Measurements from ENCODE around the gene DSG4. TPM values are rescaled to one million over a fixed set of nuclear protein-coding genes. Genes with fewer than 3 reads are reported as not detected.

DSG4 gene
- total and polyA plus RNA-seq, 2 donors, result under 0.01 to 0.05 TPM

DNA sequence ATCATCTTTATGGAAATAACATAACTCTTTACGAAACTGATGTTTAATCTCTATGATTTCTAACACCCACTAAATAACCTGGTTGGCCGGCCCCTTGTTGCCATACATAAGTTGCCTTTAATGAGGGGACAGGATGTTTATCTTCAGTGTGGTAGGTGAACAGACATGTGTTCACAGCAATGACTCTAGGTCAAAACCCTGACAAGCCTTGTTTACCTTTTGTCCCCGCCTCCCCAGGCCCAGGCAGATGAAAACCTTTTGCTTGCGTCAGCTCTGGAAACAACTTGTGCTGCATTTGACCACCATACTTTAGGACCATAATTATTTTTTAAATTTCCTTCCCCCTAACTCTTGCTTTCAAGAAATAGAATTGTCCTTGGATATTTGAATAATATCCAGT is 2.9 kb upstream of the DSG4 start:
- no peak for DNase-seq (ENCODE audit: low read depth in 6 of 9, low spot score in 9 of 9)
- Histone ChIP-seq H3K27ac (ENCODE audit: low read depth in 1 of 2, low read length in 1 of 2) (no peak overlapping the region), H3K36me3 (ENCODE audit: control insufficient read depth in 2 of 2, insufficient read depth in 2 of 2, low read length in 1 of 2) (no peaks in the 10 kb centered on the region), H3K9me3 (ENCODE audit: control insufficient read depth in 2 of 2, insufficient read depth in 1 of 2, low read length in 1 of 2) (no peaks in the 10 kb centered on the region), H3K4me3 (ENCODE audit: low read length in 2 of 2) (no peak overlapping the region), H3K27me3 (ENCODE audit: control insufficient read depth in 2 of 2, insufficient read depth in 1 of 2, low read length in 1 of 2) (no peaks in the 10 kb centered on the region), H3K4me1 (ENCODE audit: control insufficient read depth in 2 of 2, insufficient read depth in 2 of 2, low read length in 2 of 2) (no peaks in the 10 kb centered on the region)
- WGBS, result 94% methylated on average over 4 of the region's 4 CpGs

DNA sequence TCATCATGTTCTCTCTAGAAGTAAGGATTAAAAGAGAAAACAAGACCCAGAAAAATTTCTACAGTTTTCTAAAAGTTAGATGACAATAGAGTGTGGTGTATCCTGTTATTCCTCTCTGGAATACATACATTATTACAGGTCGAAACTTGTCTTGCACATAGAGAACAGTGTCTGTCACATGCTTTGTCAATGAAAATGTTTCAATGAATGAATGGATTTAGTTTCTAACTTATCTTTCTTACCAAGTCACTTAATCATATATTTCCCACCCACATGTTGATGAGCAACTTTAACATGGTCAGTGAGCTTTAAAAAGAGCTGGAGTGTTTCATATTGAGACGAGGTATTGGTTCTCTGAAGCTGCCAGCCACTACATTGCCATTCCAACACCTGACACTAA is 4.3 kb downstream of the DSG4 start:
- no peak for DNase-seq (ENCODE audit: low read depth in 6 of 9, low spot score in 9 of 9)
- H3K4me1 ChIP-seq (ENCODE audit: control insufficient read depth in 2 of 2, insufficient read depth in 2 of 2, low read length in 2 of 2), result no peaks in the 10 kb centered on the region
- no peaks in the 10 kb centered on the region for H3K36me3 ChIP-seq (ENCODE audit: control insufficient read depth in 2 of 2, insufficient read depth in 2 of 2, low read length in 1 of 2)
- 91% methylated on average over 2 of the region's 2 CpGs for WGBS
- H3K27ac ChIP-seq (ENCODE audit: low read depth in 1 of 2, low read length in 1 of 2), result no peak overlapping the region
- no peaks in the 10 kb centered on the region for H3K9me3 ChIP-seq (ENCODE audit: control insufficient read depth in 2 of 2, insufficient read depth in 1 of 2, low read length in 1 of 2)
- no peaks in the 10 kb centered on the region for H3K27me3 ChIP-seq (ENCODE audit: control insufficient read depth in 2 of 2, insufficient read depth in 1 of 2, low read length in 1 of 2)
- H3K4me3 ChIP-seq (ENCODE audit: low read length in 2 of 2), result no peak overlapping the region

DNA sequence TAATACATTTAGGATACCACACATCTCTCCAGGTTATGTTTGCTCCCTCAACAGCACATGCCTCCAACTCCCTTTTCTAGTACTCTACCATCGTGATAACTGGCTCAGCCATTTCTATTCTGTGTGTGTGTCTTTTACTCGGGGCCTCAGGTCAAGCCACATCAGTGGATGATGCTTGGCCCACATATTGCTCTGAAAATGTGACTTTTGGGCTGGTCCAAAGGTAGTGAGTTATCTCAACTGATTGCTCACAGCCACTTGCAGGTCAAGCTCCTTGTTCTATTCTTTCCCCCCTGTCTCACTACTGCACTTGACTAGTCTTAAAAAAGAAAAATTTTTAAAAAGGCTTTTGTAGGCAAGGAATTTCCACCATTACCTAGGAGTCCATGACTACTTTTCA is 5.5 kb downstream of the DSG4 start:
- Histone ChIP-seq H3K9me3 (ENCODE audit: control insufficient read depth in 2 of 2, insufficient read depth in 1 of 2, low read length in 1 of 2) (no peaks in the 10 kb centered on the region), H3K27ac (ENCODE audit: low read depth in 1 of 2, low read length in 1 of 2) (no peak overlapping the region), H3K36me3 (ENCODE audit: control insufficient read depth in 2 of 2, insufficient read depth in 2 of 2, low read length in 1 of 2) (no peaks in the 10 kb centered on the region), H3K27me3 (ENCODE audit: control insufficient read depth in 2 of 2, insufficient read depth in 1 of 2, low read length in 1 of 2) (no peaks in the 10 kb centered on the region), H3K4me3 (ENCODE audit: low read length in 2 of 2) (no peak overlapping the region), H3K4me1 (ENCODE audit: control insufficient read depth in 2 of 2, insufficient read depth in 2 of 2, low read length in 2 of 2) (no peaks in the 10 kb centered on the region)
- 92% methylated on average over 2 of the region's 2 CpGs for WGBS
- no peak for DNase-seq (ENCODE audit: low read depth in 6 of 9, low spot score in 9 of 9)

DNA sequence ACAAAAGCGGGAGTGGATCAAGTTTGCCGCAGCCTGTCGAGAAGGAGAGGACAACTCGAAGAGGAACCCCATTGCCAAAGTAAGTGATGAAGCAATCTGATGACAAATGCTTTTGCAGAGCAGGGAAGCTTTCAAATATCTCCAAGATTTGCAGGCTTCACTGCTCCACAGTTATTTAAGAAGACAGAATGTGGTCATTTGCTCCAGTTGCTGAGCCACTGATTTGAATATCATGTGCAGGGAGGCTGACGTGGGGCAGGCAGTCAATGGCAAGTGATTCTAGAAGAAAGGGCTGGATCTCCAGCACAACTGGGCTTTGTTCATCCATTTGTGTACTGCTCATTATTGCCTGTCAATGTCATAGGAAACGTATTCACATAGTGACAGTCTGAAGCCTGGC is 10.2 kb downstream of the DSG4 start:
- H3K36me3 ChIP-seq (ENCODE audit: control insufficient read depth in 2 of 2, insufficient read depth in 2 of 2, low read length in 1 of 2), result no peaks in the 10 kb centered on the region
- WGBS, result 93% methylated on average over 6 of the region's 6 CpGs
- H3K27me3 ChIP-seq (ENCODE audit: control insufficient read depth in 2 of 2, insufficient read depth in 1 of 2, low read length in 1 of 2), result no peaks in the 10 kb centered on the region
- no peaks in the 10 kb centered on the region for H3K9me3 ChIP-seq (ENCODE audit: control insufficient read depth in 2 of 2, insufficient read depth in 1 of 2, low read length in 1 of 2)
- H3K4me1 ChIP-seq (ENCODE audit: control insufficient read depth in 2 of 2, insufficient read depth in 2 of 2, low read length in 2 of 2), result no peaks in the 10 kb centered on the region
- peak in 1 of 9 donors; percentile 3 for DNase-seq (ENCODE audit: low read depth in 6 of 9, low spot score in 9 of 9)
- H3K27ac ChIP-seq (ENCODE audit: low read depth in 1 of 2, low read length in 1 of 2), result no peak overlapping the region
- H3K4me3 ChIP-seq (ENCODE audit: low read length in 2 of 2), result no peak overlapping the region

DNA sequence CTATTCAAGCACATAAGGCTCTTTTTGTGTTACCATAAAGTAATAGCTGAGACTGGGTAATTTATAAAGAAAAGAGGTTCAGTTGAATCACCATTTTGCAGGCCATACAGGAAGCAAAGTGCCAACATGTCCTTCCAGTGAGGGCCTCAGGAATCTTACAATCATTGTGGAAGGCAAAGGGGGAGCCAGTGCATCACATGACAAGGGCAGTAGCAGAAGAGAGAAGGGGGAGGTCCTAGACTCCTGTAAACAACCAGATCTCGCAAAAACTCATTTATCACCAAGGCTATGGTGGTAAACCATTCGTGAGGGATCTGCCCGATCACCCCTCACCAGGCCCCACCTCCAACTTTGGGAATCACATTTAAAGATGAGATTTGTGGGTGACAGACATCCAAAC is 16.7 kb downstream of the DSG4 start:
- no peaks in the 10 kb centered on the region for H3K27me3 ChIP-seq (ENCODE audit: control insufficient read depth in 2 of 2, insufficient read depth in 1 of 2, low read length in 1 of 2)
- no peaks in the 10 kb centered on the region for H3K9me3 ChIP-seq (ENCODE audit: control insufficient read depth in 2 of 2, insufficient read depth in 1 of 2, low read length in 1 of 2)
- H3K4me1 ChIP-seq (ENCODE audit: control insufficient read depth in 2 of 2, insufficient read depth in 2 of 2, low read length in 2 of 2), result no peaks in the 10 kb centered on the region
- WGBS, result 96% methylated on average over 3 of the region's 3 CpGs
- H3K36me3 ChIP-seq (ENCODE audit: control insufficient read depth in 2 of 2, insufficient read depth in 2 of 2, low read length in 1 of 2), result no peaks in the 10 kb centered on the region
- H3K27ac ChIP-seq (ENCODE audit: low read depth in 1 of 2, low read length in 1 of 2), result no peak overlapping the region
- H3K4me3 ChIP-seq (ENCODE audit: low read length in 2 of 2), result no peak overlapping the region
- DNase-seq (ENCODE audit: low read depth in 6 of 9, low spot score in 9 of 9), result no peak

DNA sequence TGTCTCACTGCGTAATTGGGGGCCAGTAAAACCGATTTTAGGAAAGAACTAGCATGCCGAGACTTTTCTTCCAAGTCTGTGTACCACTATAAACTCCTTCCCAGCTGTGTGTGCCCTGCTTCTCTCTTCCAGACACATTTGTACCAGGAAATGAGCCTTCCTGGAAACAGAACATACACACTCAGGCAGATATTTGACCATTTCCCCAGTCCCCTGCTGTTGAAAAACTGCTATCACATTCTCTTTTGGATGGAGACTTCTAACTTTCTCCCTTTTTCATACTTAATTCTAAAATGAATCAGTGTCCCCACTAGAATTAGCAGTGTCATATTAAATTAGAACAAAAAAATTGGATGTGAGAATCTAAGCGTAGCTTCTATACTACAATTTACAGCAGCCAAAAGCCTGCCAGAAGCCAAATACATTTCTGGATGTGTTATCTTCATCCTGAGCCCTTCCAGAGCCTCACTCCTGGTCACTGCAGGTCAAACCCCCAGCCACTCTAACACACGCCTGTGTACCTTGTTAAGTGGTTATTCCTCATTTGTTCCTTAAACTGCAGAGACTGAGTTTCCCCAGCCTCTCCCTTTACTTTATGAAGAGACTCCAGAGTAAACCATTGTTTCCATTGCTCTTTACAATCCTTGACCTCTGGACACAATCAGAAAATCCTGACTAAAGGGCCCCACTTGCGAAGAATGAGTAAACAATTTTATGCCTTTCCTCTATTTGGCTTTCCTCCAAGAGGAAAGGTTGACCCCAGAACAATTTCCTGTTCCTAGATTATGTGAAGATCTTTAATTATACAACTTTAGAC is 20.4 kb downstream of the DSG4 start:
- no peaks in the 10 kb centered on the region for H3K36me3 ChIP-seq (ENCODE audit: control insufficient read depth in 2 of 2, insufficient read depth in 2 of 2, low read length in 1 of 2)
- no peaks in the 10 kb centered on the region for H3K27me3 ChIP-seq (ENCODE audit: control insufficient read depth in 2 of 2, insufficient read depth in 1 of 2, low read length in 1 of 2)
- no peak overlapping the region for H3K4me3 ChIP-seq (ENCODE audit: low read length in 2 of 2)
- no peak overlapping the region for H3K27ac ChIP-seq (ENCODE audit: low read depth in 1 of 2, low read length in 1 of 2)
- no peak for DNase-seq (ENCODE audit: low read depth in 6 of 9, low spot score in 9 of 9)
- no peaks in the 10 kb centered on the region for H3K9me3 ChIP-seq (ENCODE audit: control insufficient read depth in 2 of 2, insufficient read depth in 1 of 2, low read length in 1 of 2)
- no peaks in the 10 kb centered on the region for H3K4me1 ChIP-seq (ENCODE audit: control insufficient read depth in 2 of 2, insufficient read depth in 2 of 2, low read length in 2 of 2)
- WGBS, result 69% methylated on average over 6 of the region's 6 CpGs

DNA sequence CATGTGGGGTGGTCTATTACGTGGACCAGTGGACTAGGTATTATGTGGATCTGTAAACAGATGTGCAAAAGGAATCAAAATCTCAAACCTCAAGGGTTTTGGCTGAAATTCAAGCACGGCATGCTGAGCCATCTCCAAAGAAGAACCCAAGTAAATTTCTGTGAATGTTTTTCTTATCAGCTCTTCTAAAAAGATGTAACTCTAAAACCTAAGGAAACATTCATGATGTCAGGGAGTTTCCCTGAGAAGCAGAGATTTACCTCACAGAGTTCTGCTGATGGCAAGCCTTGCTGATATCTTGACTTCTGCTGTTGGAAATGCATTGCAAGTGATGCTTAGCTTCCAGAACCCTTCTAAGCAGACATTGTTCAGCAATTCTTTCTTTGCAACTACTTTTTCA is 21.6 kb downstream of the DSG4 start:
- DNase-seq (ENCODE audit: low read depth in 6 of 9, low spot score in 9 of 9), result no peak
- H3K36me3 ChIP-seq (ENCODE audit: control insufficient read depth in 2 of 2, insufficient read depth in 2 of 2, low read length in 1 of 2), result no peaks in the 10 kb centered on the region
- no peak overlapping the region for H3K4me3 ChIP-seq (ENCODE audit: low read length in 2 of 2)
- no peaks in the 10 kb centered on the region for H3K27me3 ChIP-seq (ENCODE audit: control insufficient read depth in 2 of 2, insufficient read depth in 1 of 2, low read length in 1 of 2)
- H3K9me3 ChIP-seq (ENCODE audit: control insufficient read depth in 2 of 2, insufficient read depth in 1 of 2, low read length in 1 of 2), result no peaks in the 10 kb centered on the region
- H3K4me1 ChIP-seq (ENCODE audit: control insufficient read depth in 2 of 2, insufficient read depth in 2 of 2, low read length in 2 of 2), result no peaks in the 10 kb centered on the region
- H3K27ac ChIP-seq (ENCODE audit: low read depth in 1 of 2, low read length in 1 of 2), result no peak overlapping the region
- 49% methylated on average over 2 of the region's 2 CpGs for WGBS

DNA sequence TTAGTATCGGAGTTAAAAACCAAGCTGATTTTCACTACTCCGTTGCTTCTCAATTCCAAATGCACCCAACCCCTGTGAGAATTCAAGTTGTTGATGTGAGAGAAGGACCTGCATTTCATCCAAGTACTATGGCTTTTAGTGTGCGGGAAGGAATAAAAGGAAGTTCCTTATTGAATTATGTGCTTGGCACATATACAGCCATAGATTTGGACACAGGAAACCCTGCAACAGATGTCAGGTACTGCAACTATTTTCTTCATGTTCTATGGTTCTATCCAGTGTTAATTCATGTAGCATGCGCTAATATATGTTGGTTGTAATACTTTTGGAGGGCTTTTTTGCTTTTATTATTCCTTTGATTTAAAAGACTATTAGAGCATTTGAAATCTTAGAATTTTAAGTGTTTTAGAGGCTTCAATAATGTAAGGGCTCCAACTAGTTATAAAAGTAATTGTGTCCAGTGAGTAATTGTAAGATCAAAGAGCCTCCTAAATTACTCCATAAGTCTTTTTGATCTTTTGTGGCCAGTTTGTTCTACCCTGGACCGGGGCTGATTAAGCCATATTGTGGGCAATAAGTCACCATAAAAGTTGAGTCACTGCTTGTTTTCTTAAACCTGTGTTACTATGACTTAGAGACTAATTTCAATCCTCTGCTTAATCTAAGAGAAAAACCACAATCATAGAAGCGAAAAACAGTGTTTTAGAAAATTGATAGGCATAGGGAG is 22.9 kb downstream of the DSG4 start:
- no peak for DNase-seq (ENCODE audit: low read depth in 6 of 9, low spot score in 9 of 9)
- H3K36me3 ChIP-seq (ENCODE audit: control insufficient read depth in 2 of 2, insufficient read depth in 2 of 2, low read length in 1 of 2), result no peaks in the 10 kb centered on the region
- 28% methylated on average over 6 of the region's 6 CpGs for WGBS
- H3K27ac ChIP-seq (ENCODE audit: low read depth in 1 of 2, low read length in 1 of 2), result no peak overlapping the region
- no peaks in the 10 kb centered on the region for H3K9me3 ChIP-seq (ENCODE audit: control insufficient read depth in 2 of 2, insufficient read depth in 1 of 2, low read length in 1 of 2)
- no peaks in the 10 kb centered on the region for H3K4me1 ChIP-seq (ENCODE audit: control insufficient read depth in 2 of 2, insufficient read depth in 2 of 2, low read length in 2 of 2)
- H3K27me3 ChIP-seq (ENCODE audit: control insufficient read depth in 2 of 2, insufficient read depth in 1 of 2, low read length in 1 of 2), result no peaks in the 10 kb centered on the region
- H3K4me3 ChIP-seq (ENCODE audit: low read length in 2 of 2), result no peak overlapping the region

DNA sequence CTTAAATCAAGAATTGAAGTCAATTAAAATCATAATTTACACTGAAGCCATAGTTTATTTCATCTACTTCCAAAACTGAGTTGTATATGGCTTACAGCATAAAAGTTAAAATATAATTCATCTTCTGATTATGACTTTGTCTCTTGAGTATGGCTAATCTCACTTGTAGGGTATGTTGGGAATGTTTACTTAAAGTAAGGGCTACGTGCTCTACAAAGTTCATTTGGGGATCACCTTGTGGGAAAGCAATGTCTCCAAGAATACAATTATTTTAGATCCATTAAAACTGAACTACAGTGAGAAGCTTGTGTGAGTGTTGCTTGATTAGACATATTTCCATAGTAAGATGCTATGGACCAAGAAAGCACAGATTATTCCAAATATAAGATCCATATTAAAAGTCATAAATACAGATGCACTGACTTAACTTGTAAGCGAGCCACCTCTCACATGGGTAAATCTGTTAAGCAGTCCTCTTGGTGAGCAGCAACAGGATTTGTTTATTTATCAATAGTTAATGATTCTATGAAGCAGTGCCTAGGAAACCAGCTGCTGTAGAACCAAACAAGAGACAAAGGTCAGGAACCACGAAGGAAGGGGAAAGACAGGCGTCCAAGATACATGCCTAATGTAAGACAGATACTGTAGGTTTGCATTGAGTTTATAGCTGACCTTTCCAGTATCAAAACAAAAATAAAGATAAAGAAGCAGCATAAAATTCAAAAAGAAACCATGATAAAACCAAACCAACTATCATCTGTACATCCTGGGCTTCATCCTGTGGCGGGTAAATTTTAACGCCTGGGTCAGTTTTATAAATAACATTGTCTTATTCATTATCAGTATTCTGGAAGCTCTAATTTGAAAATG is 24.8 kb downstream of the DSG4 start:
- Histone ChIP-seq H3K4me3 (ENCODE audit: low read length in 2 of 2) (no peak overlapping the region), H3K9me3 (ENCODE audit: control insufficient read depth in 2 of 2, insufficient read depth in 1 of 2, low read length in 1 of 2) (no peaks in the 10 kb centered on the region), H3K36me3 (ENCODE audit: control insufficient read depth in 2 of 2, insufficient read depth in 2 of 2, low read length in 1 of 2) (no peaks in the 10 kb centered on the region), H3K27ac (ENCODE audit: low read depth in 1 of 2, low read length in 1 of 2) (no peak overlapping the region), H3K27me3 (ENCODE audit: control insufficient read depth in 2 of 2, insufficient read depth in 1 of 2, low read length in 1 of 2) (no peaks in the 10 kb centered on the region), H3K4me1 (ENCODE audit: control insufficient read depth in 2 of 2, insufficient read depth in 2 of 2, low read length in 2 of 2) (no peaks in the 10 kb centered on the region)
- 96% methylated on average over 6 of the region's 6 CpGs for WGBS
- no peak for DNase-seq (ENCODE audit: low read depth in 6 of 9, low spot score in 9 of 9)
